ENCODE data around the gene KCNQ2.

DNA sequence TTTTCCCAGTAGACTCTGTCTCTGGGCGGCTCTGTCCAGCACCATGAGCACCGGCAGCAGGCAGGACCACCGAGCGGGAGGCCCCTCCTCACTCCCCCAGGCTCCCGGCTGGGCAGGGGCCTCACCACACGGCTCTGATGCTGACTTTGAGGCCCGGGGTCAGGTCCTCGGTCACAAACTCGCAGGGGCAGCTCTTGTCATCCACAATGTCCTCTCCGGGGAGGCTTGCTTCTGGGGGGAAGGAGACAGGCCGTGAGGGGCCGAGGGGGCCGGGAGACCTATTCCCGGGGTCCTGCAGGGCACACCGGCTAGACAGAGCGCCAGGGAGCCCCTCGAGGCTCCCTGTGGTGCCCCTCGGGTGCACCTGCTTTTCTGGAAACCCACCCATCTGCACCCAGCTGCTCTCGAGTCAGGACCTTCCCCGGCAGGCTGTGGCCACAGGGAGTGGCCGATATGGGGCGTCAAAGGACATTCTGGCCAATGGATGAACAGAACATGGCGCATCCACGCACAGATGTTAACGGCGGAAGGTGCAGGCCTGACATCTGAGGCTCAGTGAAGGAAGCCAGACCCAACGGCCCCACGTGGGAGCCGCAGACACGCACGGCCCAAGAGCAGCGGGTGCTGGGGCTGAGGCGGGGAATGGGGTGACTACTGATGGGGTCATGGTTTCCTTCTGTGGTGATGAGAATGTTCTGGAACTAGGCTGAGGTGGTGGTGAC lies 58.3 kb downstream of the KCNQ2 start:
- TF ChIP-seq CTCF (conservative IDR thresholded peaks at IDR 0.05), result no peak
- TF ChIP-seq EZH2 (IDR thresholded peaks at IDR 0.05; ENCODE audit: low read depth), result no peak
